ENCODE measurements around the gene ADARB2.

The ADARB2 gene

DNA sequence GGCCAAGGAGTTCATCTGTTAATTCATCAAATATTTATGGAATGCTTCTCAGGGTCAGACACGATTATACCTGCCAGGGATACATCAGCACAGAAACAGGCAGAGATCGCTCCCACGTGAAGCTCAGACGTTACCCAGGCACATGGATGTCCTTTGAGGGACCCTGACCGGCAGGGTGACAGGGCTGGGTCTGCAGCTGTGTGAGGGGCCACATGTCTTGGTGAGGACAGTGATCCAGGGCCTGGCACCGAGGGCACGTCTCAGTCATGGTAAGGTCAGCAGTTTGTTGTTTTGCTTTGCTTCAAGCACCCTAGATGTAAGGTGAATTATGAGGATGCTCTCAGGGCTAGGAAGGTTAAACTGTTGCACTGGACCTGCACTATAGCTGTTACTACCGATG lies 453.2 kb downstream of the ADARB2 start:
- H3K36me3 ChIP-seq (ENCODE audit: control insufficient read depth in 2 of 2, insufficient read depth in 1 of 2, low read length in 2 of 2), result no peaks in the 10 kb centered on the region
- H3K9me3 ChIP-seq (ENCODE audit: control insufficient read depth, insufficient read depth, low read depth, low read length), result no peaks in the 10 kb centered on the region
- H3K4me1 ChIP-seq (ENCODE audit: control insufficient read depth, insufficient read depth, low read length), result no peaks in the 10 kb centered on the region
- H3K4me3 ChIP-seq (ENCODE audit: low read depth, low read length), result no peak overlapping the region
- TF ChIP-seq ZNF335 (tag by site-specific recombination; conservative IDR thresholded peaks at IDR 0.05), result no peak
- TF ChIP-seq SCRT2 (tag by site-specific recombination; IDR thresholded peaks at IDR 0.05), result no peak
- no peak overlapping the region for H3K27ac ChIP-seq (ENCODE audit: extremely low read depth, low read depth, low read length)
- POLR2A ChIA-PET, result no interaction called here
- CTCF ChIA-PET, result no interaction called here

DNA sequence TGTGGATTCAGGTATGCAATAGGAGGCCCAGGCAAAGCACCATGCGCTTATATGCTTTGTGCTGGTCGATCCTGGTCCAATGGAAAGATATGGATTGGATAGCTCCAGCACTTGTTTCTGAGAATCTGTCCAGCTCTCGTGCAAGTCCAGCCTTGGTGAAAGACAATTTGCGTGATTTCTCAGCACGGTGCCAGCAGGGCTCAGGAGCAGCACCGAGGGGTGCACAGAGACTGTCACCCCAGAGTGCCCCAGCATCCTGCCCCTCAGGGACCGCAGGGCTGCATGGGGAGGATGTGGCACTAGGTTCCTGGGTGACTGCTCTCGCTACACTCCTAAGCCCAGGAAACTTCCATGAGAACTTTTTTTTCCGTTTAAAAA lies 455.9 kb downstream of the ADARB2 start:
- H3K4me1 ChIP-seq (ENCODE audit: control insufficient read depth, insufficient read depth, low read length), result no peaks in the 10 kb centered on the region
- ChIA-PET CTCF (interaction anchor here (0.7 to 0.9 kb wide), 2 partner anchors 78 to 339 kb away, joined by 3 read pairs; no protein-coding TSS in a partner anchor), POLR2A (no interaction called here)
- no peaks in the 10 kb centered on the region for H3K9me3 ChIP-seq (ENCODE audit: control insufficient read depth, insufficient read depth, low read depth, low read length)
- no peak overlapping the region for H3K27ac ChIP-seq (ENCODE audit: extremely low read depth, low read depth, low read length)
- no peaks in the 10 kb centered on the region for H3K36me3 ChIP-seq (ENCODE audit: control insufficient read depth in 2 of 2, insufficient read depth in 1 of 2, low read length in 2 of 2)
- no peak overlapping the region for H3K4me3 ChIP-seq (ENCODE audit: low read depth, low read length)
- TF ChIP-seq ZNF768 (tag by site-specific recombination; IDR thresholded peaks at IDR 0.05) (no peak), ZNF701 (tag by site-specific recombination; IDR thresholded peaks at IDR 0.05) (no peak), ZNF433 (tag by site-specific recombination; IDR thresholded peaks at IDR 0.05; ENCODE audit: low read depth) (no peak), ZNF558 (tag by site-specific recombination; IDR thresholded peaks at IDR 0.05) (no peak)

GRCh38 chr10:1280466-1281404 lies 456.6 kb downstream of the ADARB2 start:
- no peaks in the 10 kb centered on the region for H3K9me3 ChIP-seq (ENCODE audit: control insufficient read depth, insufficient read depth, low read depth, low read length)
- H3K4me3 ChIP-seq (ENCODE audit: low read depth, low read length), result no peak overlapping the region
- CTCF ChIA-PET, result interaction anchor here (0.9 kb wide), 1 partner anchor 79 kb away, joined by 3 read pairs; no protein-coding TSS in a partner anchor
- TF ChIP-seq RBAK (tag by site-specific recombination; IDR thresholded peaks at IDR 0.05) (no peak), IKZF3 (tag by site-specific recombination; IDR thresholded peaks at IDR 0.05) (peak; percentile 31; the same call in 1 of the 2 replicates), GFI1B (tag by site-specific recombination; IDR thresholded peaks at IDR 0.05) (no peak), ZNF843 (tag by site-specific recombination; IDR thresholded peaks at IDR 0.05) (no peak), ZNF585B (tag by site-specific recombination; IDR thresholded peaks at IDR 0.05) (no peak), ZNF791 (tag by site-specific recombination; IDR thresholded peaks at IDR 0.05) (no peak)
- TF ChIP-seq, protein P1, sequence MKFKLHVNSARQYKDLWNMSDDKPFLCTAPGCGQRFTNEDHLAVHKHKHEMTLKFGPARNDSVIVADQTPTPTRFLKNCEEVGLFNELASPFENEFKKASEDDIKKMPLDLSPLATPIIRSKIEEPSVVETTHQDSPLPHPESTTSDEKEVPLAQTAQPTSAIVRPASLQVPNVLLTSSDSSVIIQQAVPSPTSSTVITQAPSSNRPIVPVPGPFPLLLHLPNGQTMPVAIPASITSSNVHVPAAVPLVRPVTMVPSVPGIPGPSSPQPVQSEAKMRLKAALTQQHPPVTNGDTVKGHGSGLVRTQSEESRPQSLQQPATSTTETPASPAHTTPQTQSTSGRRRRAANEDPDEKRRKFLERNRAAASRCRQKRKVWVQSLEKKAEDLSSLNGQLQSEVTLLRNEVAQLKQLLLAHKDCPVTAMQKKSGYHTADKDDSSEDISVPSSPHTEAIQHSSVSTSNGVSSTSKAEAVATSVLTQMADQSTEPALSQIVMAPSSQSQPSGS (tag by site-specific recombination; IDR thresholded peaks at IDR 0.05; ENCODE audit: low read depth), result 0 out of 2 replicates have a peak, but pooled peaks have one; percentile 38
- H3K27ac ChIP-seq (ENCODE audit: extremely low read depth, low read depth, low read length), result no peak overlapping the region
- H3K4me1 ChIP-seq (ENCODE audit: control insufficient read depth, insufficient read depth, low read length), result no peaks in the 10 kb centered on the region
- H3K36me3 ChIP-seq (ENCODE audit: control insufficient read depth in 2 of 2, insufficient read depth in 1 of 2, low read length in 2 of 2), result no peaks in the 10 kb centered on the region
- POLR2A ChIA-PET, result no interaction called here

- H3K36me3 ChIP-seq (ENCODE audit: control insufficient read depth in 2 of 2, insufficient read depth in 1 of 2, low read length in 2 of 2), result no peaks in the 10 kb centered on the region
- CTCF ChIA-PET, result no interaction called here
- POLR2A ChIA-PET, result no interaction called here
- no peaks in the 10 kb centered on the region for H3K4me1 ChIP-seq (ENCODE audit: control insufficient read depth, insufficient read depth, low read length)
- TF ChIP-seq ZNF19 (tag by site-specific recombination; IDR thresholded peaks at IDR 0.05; ENCODE audit: low read depth), result no peak
- TF ChIP-seq ZNF121 (tag by site-specific recombination; IDR thresholded peaks at IDR 0.05), result no peak
- H3K4me3 ChIP-seq (ENCODE audit: low read depth, low read length), result no peak overlapping the region
- H3K27ac ChIP-seq (ENCODE audit: extremely low read depth, low read depth, low read length), result no peak overlapping the region
- H3K9me3 ChIP-seq (ENCODE audit: control insufficient read depth, insufficient read depth, low read depth, low read length), result no peaks in the 10 kb centered on the region
Measured at GRCh38 chr10:1278306-1278705, 459.0 kb downstream of the ADARB2 start.
